CD4-positive, alpha-beta T cell treated with Interleukin-4 for 1 hour (primary cell): ENCODE results near the gene TDG.

Experiments used
- DNase-seq, 2 donors: peaks; one replicate each; pipeline ENCODE4 v3.0.0-alpha.2; 2020 to 2022

The TDG gene

GRCh38 chr12:103965590-103966504 lies at the start of gene TDG:
TSS of gene TDG (plus strand) at chr12:103965872. CDS start at chr12:103966038, 166 bp downstream.
- DNase-seq: peak; percentile 98

- no peak for DNase-seq
Measured at GRCh38 chr12:103917873-103918272, 47.8 kb upstream of the TDG start.

- DNase-seq: peak in 1 of 2 donors; percentile 27
Measured at GRCh38 chr12:103924761-103925641, 40.7 kb upstream of the TDG start.

- DNase-seq: peak; percentile 64 to 66
Measured at GRCh38 chr12:103928682-103929045, 37.0 kb upstream of the TDG start.

- DNase-seq: peak; percentile 90 to 93
Measured at GRCh38 chr12:103929046-103929783, 36.5 kb upstream of the TDG start.

GRCh38 chr12:103929784-103930033 lies 36.0 kb upstream of the TDG start:
- no peak for DNase-seq

- peak; percentile 100 for DNase-seq
Measured at GRCh38 chr12:103930034-103930786, 35.5 kb upstream of the TDG start, which contains the start of gene HSP90B1. TSS of gene HSP90B1 (plus strand) at chr12:103930410. CDS start at chr12:103930516, 106 bp downstream.

- peak; percentile 21 to 23 for DNase-seq
Measured at GRCh38 chr12:103930787-103931735, 34.6 kb upstream of the TDG start.

- no peak for DNase-seq
Measured at GRCh38 chr12:103933237-103933636, 32.4 kb upstream of the TDG start.

- no peak for DNase-seq
Measured at GRCh38 chr12:103936679-103937078, 29.0 kb upstream of the TDG start.

GRCh38 chr12:103944964-103945363 lies 20.7 kb upstream of the TDG start:
- DNase-seq: no peak

- peak in 1 of 2 donors; percentile 23 for DNase-seq
Measured at GRCh38 chr12:103947871-103948555, 17.7 kb upstream of the TDG start.

GRCh38 chr12:103948746-103949406 lies 16.8 kb upstream of the TDG start:
- DNase-seq: no peak

GRCh38 chr12:103952497-103952896 lies 13.2 kb upstream of the TDG start:
- no peak for DNase-seq

GRCh38 chr12:103955811-103956508 lies 9.7 kb upstream of the TDG start:
- DNase-seq: no peak

GRCh38 chr12:103956509-103957027 lies 9.1 kb upstream of the TDG start:
- no peak for DNase-seq

- no peak for DNase-seq
Measured at GRCh38 chr12:103957865-103958388, 7.7 kb upstream of the TDG start.

- DNase-seq: no peak
Measured at GRCh38 chr12:103958621-103959020, 7.1 kb upstream of the TDG start.
